NCI-H128 (cell line): Measurements from ENCODE around the gene INS.

Experiments
- DNase-seq: peaks from one replicate; lab custom pipeline; 2025; ENCODE audit not compliant: unreplicated experiment; lab: John Stamatoyannopoulos, UW

Gene INS

GRCh38 chr11:2149864-2150847, 10.9 kb downstream of the INS start:
- DNase-seq, result no peak

DNA sequence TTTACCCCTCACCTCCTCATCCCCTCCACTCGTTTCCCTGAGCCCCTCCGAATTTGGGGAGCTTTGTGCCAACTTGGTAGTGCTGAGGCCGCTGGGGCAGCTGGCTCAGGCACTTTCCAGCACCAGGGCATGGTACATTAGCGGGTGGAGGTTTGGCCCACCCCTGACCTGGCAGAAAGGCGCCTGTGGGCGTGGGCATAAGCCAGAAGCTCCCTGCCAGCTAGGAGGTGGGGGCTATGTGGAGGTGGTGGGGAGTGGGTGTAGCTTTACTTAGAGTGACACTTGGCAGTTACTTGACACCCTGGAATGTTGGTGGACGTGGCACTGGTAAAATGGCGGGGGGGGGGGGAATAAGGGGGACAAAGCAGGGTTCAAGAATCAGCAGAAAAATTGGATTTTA, 11.5 kb downstream of the INS start:
- DNase-seq, result no peak

- no peak for DNase-seq
Observed at GRCh38 chr11:2148595-2148994, 12.4 kb downstream of the INS start.

GRCh38 chr11:2147391-2147790, 13.6 kb downstream of the INS start:
- DNase-seq, result no peak

DNA sequence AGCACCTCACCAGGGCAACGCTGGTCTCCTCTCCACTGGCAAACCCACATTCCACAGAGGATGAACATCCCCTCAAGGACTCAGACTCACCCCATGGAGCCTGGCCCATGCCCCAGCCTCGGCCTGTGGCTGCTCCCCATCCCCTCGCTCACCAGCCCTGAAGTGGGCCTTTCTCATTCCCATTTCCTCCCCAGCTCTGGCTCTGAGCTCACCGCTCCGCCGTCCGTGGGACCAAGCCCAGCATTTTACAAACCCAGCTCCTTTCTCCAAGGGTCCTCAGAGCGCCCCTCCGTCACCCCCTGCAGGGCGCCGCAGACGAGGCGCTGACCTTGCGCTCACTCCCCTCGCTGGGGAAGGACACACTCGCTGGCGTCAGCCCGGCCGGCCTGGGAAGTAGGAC, 15.0 kb downstream of the INS start:
- DNase-seq, result no peak

GRCh38 chr11:2144544-2145248, 16.3 kb downstream of the INS start:
- DNase-seq, result no peak

DNA sequence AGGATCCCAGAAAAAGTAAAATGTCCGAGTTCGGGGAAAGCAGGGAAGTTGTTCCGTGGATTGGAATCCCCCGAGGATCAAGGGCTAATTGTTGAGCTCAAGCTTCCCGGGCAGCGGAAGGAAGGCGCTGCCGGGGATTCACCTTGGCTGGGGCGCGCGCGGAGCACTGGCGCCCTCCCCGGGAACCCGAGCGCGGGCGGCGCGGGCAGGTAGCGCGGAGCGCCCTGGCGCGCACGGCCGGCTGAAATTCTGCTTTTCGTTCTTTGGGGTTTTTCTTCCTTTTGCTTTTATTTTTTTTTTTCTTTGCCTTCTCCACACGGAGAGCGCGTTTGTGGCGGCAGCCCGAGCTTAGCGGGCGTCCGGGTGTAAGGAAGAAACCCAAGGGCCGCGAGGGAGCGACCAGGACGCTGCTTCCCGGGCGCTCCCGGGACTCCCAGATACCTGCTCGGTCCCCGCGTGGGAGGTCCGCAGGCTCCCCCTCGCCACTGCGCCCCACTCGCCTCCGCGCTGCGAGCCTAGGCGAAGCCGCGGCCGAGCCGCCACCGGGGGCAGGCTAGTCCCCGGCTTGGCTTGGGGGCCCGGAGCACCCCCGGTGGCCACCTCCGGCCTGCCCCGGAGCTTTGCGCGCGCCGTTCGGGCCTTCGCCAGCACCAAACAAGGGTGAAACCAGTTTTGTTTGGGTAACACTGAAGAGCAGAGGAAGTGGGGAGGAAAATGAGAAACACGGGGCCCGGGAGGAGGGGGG, 17.0 kb downstream of the INS start:
- DNase-seq, result no peak

DNA sequence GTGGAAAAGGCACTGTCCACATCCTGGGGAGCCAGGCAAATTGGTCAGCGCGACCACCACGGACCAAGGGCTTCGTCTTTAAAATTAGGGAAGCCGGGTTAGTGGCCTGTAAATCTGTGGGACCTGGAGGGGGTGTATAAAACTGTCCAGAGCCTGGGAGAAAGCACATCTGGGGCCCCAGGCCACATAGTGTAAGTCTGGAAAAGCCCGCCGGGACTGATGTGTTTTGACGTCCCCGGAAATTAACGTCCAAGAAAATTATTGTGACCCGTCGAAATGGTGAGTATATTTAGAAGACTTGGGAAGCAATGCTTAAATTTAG, 17.6 kb downstream of the INS start:
- DNase-seq, result no peak

GRCh38 chr11:2142762-2143202, 18.2 kb downstream of the INS start:
- DNase-seq, result no peak

DNA sequence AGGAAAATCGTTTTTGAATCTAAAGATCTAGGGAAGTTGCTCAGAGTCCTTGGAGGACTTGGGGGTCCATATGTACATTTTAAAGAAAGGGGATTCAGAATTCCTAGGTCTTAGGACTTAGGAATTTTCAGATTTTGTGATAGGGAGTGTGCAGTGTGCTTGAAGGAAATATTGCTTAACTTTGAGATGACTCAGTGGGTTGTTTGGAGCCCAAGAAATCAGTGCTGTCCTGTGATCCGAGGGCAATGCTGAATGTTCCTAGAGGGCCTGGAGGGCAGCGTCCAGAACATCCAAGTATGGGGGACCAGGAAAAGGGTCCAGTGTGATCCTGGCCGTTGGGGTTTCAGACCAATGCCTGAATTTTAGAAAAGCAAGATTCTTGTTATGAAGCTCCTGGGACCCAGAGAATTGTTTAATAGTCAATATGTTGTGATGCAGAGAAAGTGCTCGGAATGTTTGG, 18.7 kb downstream of the INS start:
- DNase-seq, result no peak

DNA sequence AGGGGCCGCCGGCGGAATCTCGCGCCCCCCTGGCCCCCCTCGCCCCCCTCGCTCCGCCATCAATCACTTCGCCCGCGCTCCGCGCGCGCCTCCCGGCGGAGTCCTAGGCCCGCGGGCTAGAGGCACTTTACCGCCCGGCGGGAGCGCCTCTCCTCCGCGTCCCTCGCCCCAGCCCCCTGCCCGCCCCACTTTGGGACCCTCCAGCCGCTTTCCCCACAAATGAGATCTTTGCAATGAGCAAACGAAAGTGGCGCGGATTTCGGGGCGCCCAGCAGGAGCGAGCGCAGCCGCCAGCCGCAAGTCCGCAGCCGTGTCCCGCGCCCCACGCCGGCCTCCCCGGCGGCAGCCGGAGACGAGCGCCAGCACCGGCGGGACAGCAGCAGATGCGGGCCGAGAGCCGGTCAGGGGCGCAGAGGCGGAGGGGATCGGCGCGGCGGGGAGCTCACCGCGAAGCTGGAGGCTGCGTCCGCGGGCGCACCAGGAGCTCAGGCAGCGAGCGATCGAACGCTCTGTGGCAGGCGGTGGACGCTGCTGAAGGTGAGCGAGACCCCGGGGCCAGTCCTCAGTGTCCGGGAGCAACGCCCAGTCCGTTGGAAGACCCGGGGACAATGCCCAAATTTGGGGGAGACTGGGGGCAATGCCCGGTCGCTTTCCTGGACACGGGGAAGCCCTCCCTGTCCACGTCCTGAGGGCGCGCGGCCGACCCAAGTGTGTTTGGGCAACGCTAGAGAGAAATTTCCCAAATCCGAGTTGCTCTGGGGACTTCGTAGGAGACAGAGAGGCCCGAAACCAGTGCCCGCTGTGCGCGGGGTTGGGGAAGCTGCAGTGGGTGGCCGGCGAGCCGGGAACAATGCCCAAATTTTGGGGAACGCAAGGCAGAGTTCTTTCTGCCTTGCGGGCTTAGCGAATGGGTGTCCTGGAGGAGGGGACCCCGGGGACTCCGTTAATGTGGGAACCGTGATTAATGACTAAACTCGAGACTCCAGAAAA, 20.3 kb downstream of the INS start:
- no peak for DNase-seq

DNA sequence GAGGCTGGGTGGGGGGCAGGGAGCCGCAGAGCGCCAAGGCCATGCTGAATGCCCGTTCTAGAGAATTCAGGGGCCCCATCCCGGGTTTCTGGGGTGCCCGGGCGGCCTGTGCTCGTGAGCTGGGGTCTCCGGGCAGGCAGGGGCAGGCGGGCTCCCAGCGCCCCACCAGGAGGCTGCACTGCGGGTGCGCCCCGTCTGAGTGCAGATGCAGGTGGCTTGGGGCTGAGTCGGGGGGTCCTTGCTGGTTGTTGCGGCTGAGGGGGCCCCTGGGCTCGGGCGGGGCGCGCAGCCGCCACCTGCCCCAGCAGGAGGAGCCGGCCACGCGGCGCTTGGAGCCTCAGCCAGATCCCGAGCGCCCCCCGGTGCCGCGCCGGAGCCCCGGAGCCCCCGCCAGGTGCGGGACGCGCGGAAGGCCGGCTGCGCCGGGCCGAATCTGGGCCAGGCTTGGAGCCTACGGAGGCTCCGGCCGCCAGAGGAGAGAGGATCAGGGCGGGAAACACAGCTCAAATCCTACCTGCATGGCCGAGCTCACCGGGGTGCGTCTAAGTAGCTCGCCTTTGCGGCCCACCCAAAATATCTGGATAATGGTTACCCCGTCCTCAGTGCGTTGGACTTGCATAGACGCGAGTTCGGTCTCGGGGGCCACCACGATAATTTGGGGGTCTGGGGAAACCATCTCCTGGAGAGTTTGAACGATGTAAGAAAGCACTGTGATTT, 21.2 kb downstream of the INS start:
- DNase-seq, result no peak

- DNase-seq, result no peak
Observed at GRCh38 chr11:2139123-2139521, 21.9 kb downstream of the INS start, which contains the start of gene IGF2. TSS of gene IGF2 (minus strand) at chr11:2139389. CDS start at chr11:2135523, 3,866 bp downstream.

DNA sequence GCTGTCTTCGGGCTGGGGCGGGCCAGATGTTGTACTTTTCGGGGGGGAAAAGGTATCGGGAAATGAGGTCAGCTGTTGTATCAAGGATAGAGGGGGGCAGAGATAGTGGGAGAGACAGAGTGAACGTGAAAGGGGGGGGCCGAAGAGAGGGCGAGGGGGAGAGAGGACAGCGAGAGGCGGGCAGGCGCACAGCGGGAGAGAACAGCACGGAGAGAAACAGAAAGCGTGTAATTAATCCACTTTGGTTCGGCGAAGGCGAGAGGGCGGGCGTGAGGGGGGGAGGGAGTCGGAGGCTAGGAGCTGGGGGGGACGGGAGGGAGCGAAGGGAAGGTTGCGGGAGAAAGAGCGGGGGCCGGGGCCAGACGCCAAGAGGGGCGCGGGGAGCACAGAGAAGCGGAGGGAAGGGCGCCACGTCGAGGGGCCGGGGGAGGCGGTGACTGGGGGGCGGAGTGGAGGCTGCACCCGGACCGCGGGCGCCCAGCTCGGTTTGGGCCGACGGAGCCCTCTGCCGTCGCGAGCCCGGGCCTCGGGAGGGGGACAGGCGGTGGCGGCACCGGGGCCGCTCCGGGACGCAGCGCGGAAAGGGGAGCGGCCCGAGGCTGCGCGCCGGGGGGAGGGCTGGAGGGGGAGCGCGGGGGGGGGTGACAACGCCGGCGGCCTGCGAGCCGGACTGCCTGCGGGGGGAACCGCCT, 22.4 kb downstream of the INS start:
- no peak for DNase-seq

DNA sequence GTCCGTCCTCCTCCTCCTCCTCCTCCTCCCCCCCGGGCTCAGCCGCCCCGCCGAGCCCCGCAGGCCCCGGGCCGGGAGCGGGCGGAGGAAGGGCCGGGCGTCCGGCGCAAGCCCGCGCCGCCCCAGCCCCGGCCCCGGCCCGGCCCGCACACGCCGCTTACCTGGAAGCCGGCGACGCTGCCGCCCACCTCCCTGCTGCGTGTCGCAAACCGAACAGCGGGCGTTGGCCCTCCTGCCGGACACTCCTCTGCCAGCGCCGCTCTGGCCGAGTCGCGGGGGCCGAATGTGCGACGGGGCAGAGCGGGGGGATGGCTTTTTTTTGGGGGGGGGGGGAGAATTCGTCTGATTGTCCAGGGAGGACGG, 23.0 kb downstream of the INS start:
- no peak for DNase-seq

DNA sequence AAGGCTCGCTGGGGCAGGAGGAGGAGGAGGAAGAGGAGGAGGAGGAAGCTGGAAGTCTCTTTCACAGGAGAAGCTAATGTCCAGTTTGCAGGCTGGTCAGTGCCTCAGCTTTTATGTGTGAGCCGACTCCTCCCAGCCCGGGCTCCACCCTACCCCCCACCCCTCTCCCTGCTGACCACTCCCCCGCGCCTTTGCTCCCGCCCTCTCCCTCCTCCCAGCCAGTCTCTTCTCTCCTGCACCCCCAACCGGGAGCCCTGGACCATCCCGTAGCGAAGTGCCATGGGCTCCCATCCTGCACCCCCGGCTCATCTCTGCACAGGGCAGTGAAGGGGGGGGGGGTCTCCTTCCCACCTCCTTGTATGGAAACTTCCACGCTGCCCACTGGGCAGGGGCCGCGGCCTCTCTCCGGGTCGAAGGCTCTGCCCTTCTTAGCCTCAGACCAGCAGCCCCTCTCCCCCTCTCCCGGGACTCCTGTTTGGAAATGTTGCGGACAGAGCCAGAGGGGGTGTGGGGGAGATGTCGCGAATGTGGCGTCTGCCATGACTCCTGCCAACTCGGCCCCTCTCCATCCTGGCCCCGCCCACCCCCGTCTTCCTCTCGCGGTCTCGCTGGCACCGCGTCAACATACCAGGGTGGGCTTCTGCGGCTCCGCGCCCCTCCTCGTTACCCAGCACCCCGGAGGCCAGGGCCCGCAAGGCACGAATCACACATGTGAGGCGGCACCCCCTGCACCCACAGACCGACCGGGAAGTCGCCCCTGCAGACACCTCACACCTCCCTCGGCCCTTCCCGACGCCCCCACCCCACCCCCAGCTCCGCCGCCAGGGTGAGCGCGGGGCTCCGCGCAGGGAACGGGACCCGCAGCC, 23.6 kb downstream of the INS start:
- no peak for DNase-seq

DNA sequence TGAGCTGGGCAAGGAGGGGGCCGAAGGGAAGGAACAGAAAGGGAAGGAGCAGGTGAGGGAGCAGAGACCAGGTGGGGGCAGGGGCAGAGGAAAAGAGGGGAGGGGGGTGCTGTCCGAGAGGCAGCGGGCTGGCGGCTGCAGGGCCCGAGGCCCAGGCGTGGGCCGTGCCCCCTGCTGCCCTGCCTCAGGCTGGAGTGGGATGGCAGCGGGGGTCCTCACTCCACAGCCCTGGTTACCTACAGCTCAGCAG, 24.1 kb downstream of the INS start:
- DNase-seq, result no peak

DNA sequence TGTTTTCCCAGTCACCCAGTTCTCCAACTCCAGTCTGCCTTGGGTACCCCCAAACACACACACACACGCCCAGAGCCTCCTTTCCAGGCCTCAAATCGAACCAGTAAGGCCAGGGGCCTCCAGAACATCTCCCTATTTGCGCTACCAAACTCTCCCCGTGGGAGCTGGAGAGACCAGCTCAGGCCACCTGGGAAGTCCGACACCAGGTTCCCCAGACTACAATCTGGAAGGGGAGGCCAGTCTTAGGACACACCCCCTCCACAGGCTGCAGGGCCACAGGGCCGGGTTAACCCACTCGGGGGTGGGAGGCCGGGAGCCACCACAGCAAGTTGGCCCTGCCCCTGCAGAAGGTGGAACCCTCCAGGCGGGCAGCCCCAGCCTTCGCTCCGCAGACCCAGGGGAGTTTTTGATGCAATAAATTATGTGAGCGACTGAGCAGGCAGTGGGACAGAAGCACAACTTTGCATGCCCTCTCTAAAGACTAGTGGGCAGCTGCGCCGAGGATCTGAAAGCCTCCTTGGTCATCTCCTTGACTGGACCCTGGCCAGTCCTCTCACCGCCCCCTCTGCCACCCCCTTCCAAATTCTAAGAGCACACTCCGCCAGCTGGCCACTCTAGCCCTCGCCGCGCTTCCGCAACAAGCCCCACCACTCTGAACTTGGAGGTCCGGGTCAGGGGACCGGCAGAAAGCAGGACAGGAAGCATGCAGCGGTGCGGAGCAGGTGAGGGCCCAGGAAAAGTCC, 24.6 kb downstream of the INS start:
- DNase-seq, result no peak
